Embryonic facial prominence (tissue), 1 donor: ENCODE measurements around the gene PNMA1.
A peak's percentile ranks its signal among the peaks of the same experiment; 100 is the strongest.
"Not testable (repeated sequence)": the region's sequence is repeated elsewhere in the genome, so short reads cannot be mapped to it uniquely, and the experiment has no call there.

ENCODE experiments used
- DNase-seq: peaks from one replicate; pipeline ENCODE4 v3.0.0-alpha.2; 2016; ENCODE audit errors: extremely low spot score

Gene PNMA1

GRCh38 chr14:73717711-73718417 is 3.7 kb upstream of the PNMA1 start:
- DNase-seq, result no peak

- DNase-seq, result no peak
Observed at GRCh38 chr14:73717266-73717665, 3.1 kb upstream of the PNMA1 start.

- DNase-seq, result no peak
Observed at GRCh38 chr14:73715707-73716106, 1.5 kb upstream of the PNMA1 start.

GRCh38 chr14:73714656-73715081 is 485 bp upstream of the PNMA1 start:
- DNase-seq, result no peak

GRCh38 chr14:73713206-73713802 is 880 bp downstream of the PNMA1 start:
- DNase-seq, result no peak

GRCh38 chr14:73712540-73713180 is 1.5 kb downstream of the PNMA1 start:
- peak; percentile 4 for DNase-seq

- DNase-seq, result peak; percentile 4
Observed at GRCh38 chr14:73712071-73712506, 2.1 kb downstream of the PNMA1 start.

- no peak for DNase-seq
Observed at GRCh38 chr14:73710737-73711136, 3.4 kb downstream of the PNMA1 start.

GRCh38 chr14:73709904-73710469 is 4.2 kb downstream of the PNMA1 start:
- DNase-seq, result peak; percentile 4

GRCh38 chr14:73708076-73708475 is 6.1 kb downstream of the PNMA1 start:
- not testable (repeated sequence) for DNase-seq

GRCh38 chr14:73700325-73700724 is 13.9 kb downstream of the PNMA1 start:
- DNase-seq, result no peak

GRCh38 chr14:73696466-73697400 is 17.5 kb downstream of the PNMA1 start:
- DNase-seq, result no peak

- DNase-seq, result no peak
Observed at GRCh38 chr14:73695997-73696396, 18.2 kb downstream of the PNMA1 start.

- no peak for DNase-seq
Observed at GRCh38 chr14:73695082-73695481, 19.1 kb downstream of the PNMA1 start.

- DNase-seq, result no peak
Observed at GRCh38 chr14:73694083-73694482, 20.1 kb downstream of the PNMA1 start.

- no peak for DNase-seq
Observed at GRCh38 chr14:73686901-73687300, 27.3 kb downstream of the PNMA1 start.

- DNase-seq, result no peak
Observed at GRCh38 chr14:73685328-73685727, 28.9 kb downstream of the PNMA1 start.

- no peak for DNase-seq
Observed at GRCh38 chr14:73684627-73685026, 29.6 kb downstream of the PNMA1 start.

GRCh38 chr14:73680821-73681220 is 33.4 kb downstream of the PNMA1 start:
- DNase-seq, result no peak

GRCh38 chr14:73678698-73679097 is 35.5 kb downstream of the PNMA1 start:
- no peak for DNase-seq

GRCh38 chr14:73674986-73675385 is 39.2 kb downstream of the PNMA1 start:
- no peak for DNase-seq

- no peak for DNase-seq
Observed at GRCh38 chr14:73667854-73668253, 46.3 kb downstream of the PNMA1 start.
